Keratinocyte (primary cell): ENCODE results near the gene F5. TPM values are rescaled to one million over a fixed set of nuclear protein-coding genes. Genes with fewer than 3 reads are reported as not detected.

Experiments used
- DNase-seq: peaks from one replicate; pipeline ENCODE4 v3.0.0-alpha.2; 2011; ENCODE audit warnings: low read depth, missing footprints, low spot score
- FAIRE-seq: peaks from 2 replicates; lab custom pipeline; 2011; peaks lifted over from hg19 to GRCh38; lab: Jason Lieb, UNC
- H2AFZ ChIP-seq: 2 replicates; pipeline ENCODE4 v1.6.0; 2012; ENCODE audit warnings: low read length, control low read depth, inconsistent platforms; ENCODE audit not compliant: control insufficient read depth
- H3K27ac ChIP-seq: 2 replicates; pipeline ENCODE4 v1.5.1; 2011; ENCODE audit warnings: low read length; ENCODE audit not compliant: control insufficient read depth, insufficient read depth
- H3K27me3 ChIP-seq: 3 replicates; pipeline ENCODE4 v1.6.0; 2011; ENCODE audit warnings: low read length; ENCODE audit not compliant: control insufficient read depth, insufficient read depth; ENCODE audit errors: extremely low read depth
- H3K36me3 ChIP-seq, 2 experiments: 2 replicates in 1 of 2; 3 replicates in 1 of 2; pipeline ENCODE4 v1.5.1; 2011; ENCODE audit warnings: low read length in 2 of 2, mild to moderate bottlenecking in 1 of 2; ENCODE audit not compliant: control insufficient read depth in 2 of 2, insufficient read depth in 2 of 2; ENCODE audit errors: extremely low read depth in 1 of 2
- H3K4me1 ChIP-seq: 3 replicates; pipeline ENCODE4 v1.5.1; 2011; ENCODE audit warnings: low read length; ENCODE audit not compliant: control insufficient read depth, insufficient read depth; ENCODE audit errors: extremely low read depth
- H3K4me2 ChIP-seq: 3 replicates; pipeline ENCODE4 v1.6.0; 2011; ENCODE audit warnings: low read depth, low read length; ENCODE audit not compliant: control insufficient read depth, insufficient read depth; ENCODE audit errors: extremely low read depth
- H3K4me3 ChIP-seq, 3 experiments: fragments of 200-600 bp in 1 of 3; sonication (generic) in 1 of 3; 2 replicates in 2 of 3; 3 replicates in 1 of 3; pipeline ENCODE4 v1.5.1; 2011 to 2016; ENCODE audit warnings: low read length in 3 of 3, mild to moderate bottlenecking in 3 of 3, control low read depth in 2 of 3, inconsistent platforms in 1 of 3, low read depth in 1 of 3, mixed read lengths in 1 of 3, mixed run types in 1 of 3, moderate library complexity in 1 of 3; ENCODE audit not compliant: control insufficient read depth in 2 of 3, insufficient read depth in 2 of 3; ENCODE audit errors: extremely low read depth in 1 of 3
- H3K79me2 ChIP-seq: 2 replicates; pipeline ENCODE4 v1.6.0; 2012; ENCODE audit warnings: low read length; ENCODE audit not compliant: control insufficient read depth, insufficient read depth
- H3K9ac ChIP-seq: 3 replicates; pipeline ENCODE4 v1.6.0; 2011; ENCODE audit warnings: low read length; ENCODE audit not compliant: control insufficient read depth, insufficient read depth; ENCODE audit errors: extremely low read depth
- H3K9me1 ChIP-seq: 3 replicates; pipeline ENCODE4 v1.6.0; 2011; ENCODE audit warnings: low read length; ENCODE audit not compliant: control insufficient read depth, insufficient read depth; ENCODE audit errors: extremely low read depth
- H3K9me3 ChIP-seq: 2 replicates; pipeline ENCODE4 v1.5.1; 2012; ENCODE audit warnings: low read depth, low read length; ENCODE audit not compliant: control insufficient read depth
- H4K20me1 ChIP-seq: 3 replicates; pipeline ENCODE4 v1.6.0; 2011; ENCODE audit warnings: low read length; ENCODE audit not compliant: control insufficient read depth, insufficient read depth; ENCODE audit errors: extremely low read depth
- CTCF ChIP-seq, 3 experiments: IDR thresholded peaks in 1 of 3; conservative IDR thresholded peaks in 1 of 3; optimal IDR thresholded peaks in 1 of 3; 2 replicates in 2 of 3; 3 replicates in 1 of 3; pipeline versions ENCODE3 to v1.5.1; 2011; ENCODE audit warnings: low read length in 3 of 3, mild to moderate bottlenecking in 3 of 3, moderate library complexity in 2 of 3, control low read depth in 1 of 3, inconsistent platforms in 1 of 3; ENCODE audit not compliant: insufficient read depth in 2 of 3; ENCODE audit errors: extremely low read depth in 1 of 3
- EZH2 ChIP-seq: IDR thresholded peaks from one replicate; pipeline ENCODE4 v1.6.1; 2012; ENCODE audit warnings: inconsistent platforms, mild to moderate bottlenecking, low read length, moderate library complexity
- dilution Hi-C: fragments of 300-500 bp; cut with MboI; formaldehyde crosslinking; loops from one replicate; pipeline ENCODE4 v1.7.0; 2020; ENCODE audit warnings: low sequenced_read_pairs; ENCODE audit not compliant: extremely low pct_ligation_motif_present
- polyA plus RNA-seq, 5 experiments: library from polyadenylated mRNA; depleted of rRNA in 3 of 5; stranded (reverse) in 3 of 5; stranded (forward) in 1 of 5; unstranded in 1 of 5; fragments of >200 nt; gene quantifications; 1 replicate in 1 of 5; 2 replicates in 3 of 5; 3 replicates in 1 of 5; pipeline versions ENCODE4 v1.2.1 to v1.2.3, GENCODE V29; 2011 to 2012; ENCODE audit warnings: missing spikeins in 2 of 5, low read depth in 1 of 5, low replicate concordance in 1 of 5

F5 gene
- polyA plus RNA-seq, 1 donor (not counting 4 experiments of a cell fraction or from before 2014, with no cell fraction given): 0.01 TPM

- no peak overlapping the region for H2AFZ ChIP-seq
- dilution Hi-C loops: no loop called here
- no peak overlapping the region for H3K4me2 ChIP-seq
- FAIRE-seq: no peak
- no peak overlapping the region for H3K27ac ChIP-seq
- no peak for DNase-seq
- TF ChIP-seq EZH2 (no peak), CTCF (optimal IDR thresholded peaks at IDR 0.05 in 1 of 3, IDR thresholded peaks at IDR 0.05 in 1 of 3, conservative IDR thresholded peaks at IDR 0.05 in 1 of 3; ENCODE audit: extremely low read depth in 1 of 3, insufficient read depth in 2 of 3, low read length in 3 of 3) (no peak)
- H4K20me1 ChIP-seq: no peaks in the 10 kb centered on the region
- H3K9me1 ChIP-seq: no peaks in the 10 kb centered on the region
- no peak overlapping the region for H3K9ac ChIP-seq
- H3K79me2 ChIP-seq: no peaks in the 10 kb centered on the region
- no peak overlapping the region for H3K4me3 ChIP-seq
- H3K27me3 ChIP-seq: no peaks in the 10 kb centered on the region
- no peaks in the 10 kb centered on the region for H3K36me3 ChIP-seq
- H3K9me3 ChIP-seq: no peaks in the 10 kb centered on the region
- H3K4me1 ChIP-seq: peaks cover 14% of the 10 kb centered on the region
Measured at GRCh38 chr1:169509354-169509753, 76.9 kb downstream of the F5 start.

- Histone ChIP-seq H3K4me2 (no peak overlapping the region), H2AFZ (no peak overlapping the region), H3K9ac (no peak overlapping the region), H3K4me1 (peaks cover 14% of the 10 kb centered on the region), H3K9me3 (no peaks in the 10 kb centered on the region), H4K20me1 (no peaks in the 10 kb centered on the region), H3K9me1 (no peaks in the 10 kb centered on the region), H3K79me2 (no peaks in the 10 kb centered on the region), H3K27me3 (no peaks in the 10 kb centered on the region), H3K36me3 (no peaks in the 10 kb centered on the region), H3K4me3 (no peak overlapping the region), H3K27ac (no peak overlapping the region)
- no peak for FAIRE-seq
- DNase-seq: no peak
- no peak for TF ChIP-seq EZH2
- TF ChIP-seq CTCF (optimal IDR thresholded peaks at IDR 0.05 in 1 of 3, IDR thresholded peaks at IDR 0.05 in 1 of 3, conservative IDR thresholded peaks at IDR 0.05 in 1 of 3; ENCODE audit: extremely low read depth in 1 of 3, insufficient read depth in 2 of 3, low read length in 3 of 3): no peak
- dilution Hi-C loops: no loop called here
Measured at GRCh38 chr1:169508432-169509338, 77.6 kb downstream of the F5 start.
